Measurements from ENCODE around the gene MYMX. TPM values are rescaled to one million over a fixed set of nuclear protein-coding genes. Genes with fewer than 3 reads are reported as not detected.
A peak's percentile ranks its signal among the peaks of the same experiment; 100 is the strongest.

MYMX gene
- total and polyA plus RNA-seq, 4 donors, result 0.21 TPM; not detected in 3

GRCh38 chr6:44227148-44227793 is 10.5 kb downstream of the MYMX start:
- ATAC-seq (ENCODE audit: insufficient read depth, low FRiP score) (no peak), DNase-seq (no peak)
- no peak overlapping the region for H3K4me3 ChIP-seq
- H3K9me3 ChIP-seq (ENCODE audit: control insufficient read depth in 4 of 4, insufficient read depth in 3 of 4, low read length in 3 of 4), result no peaks in the 10 kb centered on the region
- peaks cover 8 to 24% (median 15%) of the 10 kb centered on the region in 5 donors for H3K4me1 ChIP-seq (ENCODE audit: control insufficient read depth in 5 of 5, insufficient read depth in 5 of 5, low read length in 5 of 5)
- H3K27ac ChIP-seq (ENCODE audit: low read depth in 1 of 2, low read length in 1 of 2), result peak overlapping the region; percentile 9 to 87
- H3K36me3 ChIP-seq (ENCODE audit: control insufficient read depth in 4 of 4, insufficient read depth in 4 of 4, low read length in 4 of 4), result peaks cover 0 to 16% (median 1%) of the 10 kb centered on the region in 4 donors
- no peak overlapping the region for H3K9ac ChIP-seq (ENCODE audit: insufficient read depth in 1 of 2, low read length in 2 of 2)
- TF ChIP-seq CTCF (IDR thresholded peaks at IDR 0.05; ENCODE audit: control extremely low read depth, extremely low read depth), result no peak
- WGBS, 2 donors, result 81 to 91% methylated on average over 7 of the region's 7 CpGs
- no peaks in the 10 kb centered on the region for H3K27me3 ChIP-seq (ENCODE audit: control insufficient read depth in 3 of 3, insufficient read depth in 3 of 3, low read length in 2 of 3)

- DNase-seq, result no peak
- H3K4me1 ChIP-seq (ENCODE audit: control insufficient read depth in 5 of 5, insufficient read depth in 5 of 5, low read length in 5 of 5), result peaks cover 7 to 19% (median 10%) of the 10 kb centered on the region in 5 donors
- 81 to 85% methylated on average over 6 of the region's 6 CpGs for WGBS, 2 donors
- H3K9ac ChIP-seq (ENCODE audit: insufficient read depth in 1 of 2, low read length in 2 of 2), result no peak overlapping the region
- peak overlapping the region in 1 of 2 donors; percentile 87 for H3K27ac ChIP-seq (ENCODE audit: low read depth in 1 of 2, low read length in 1 of 2)
- no peaks in the 10 kb centered on the region for H3K27me3 ChIP-seq (ENCODE audit: control insufficient read depth in 3 of 3, insufficient read depth in 3 of 3, low read length in 2 of 3)
- H3K36me3 ChIP-seq (ENCODE audit: control insufficient read depth in 4 of 4, insufficient read depth in 4 of 4, low read length in 4 of 4), result peaks cover 0 to 20% (median 1%) of the 10 kb centered on the region in 4 donors
- no peak for TF ChIP-seq CTCF (IDR thresholded peaks at IDR 0.05; ENCODE audit: control extremely low read depth, extremely low read depth)
- no peak for ATAC-seq (ENCODE audit: insufficient read depth, low FRiP score)
- no peaks in the 10 kb centered on the region for H3K9me3 ChIP-seq (ENCODE audit: control insufficient read depth in 4 of 4, insufficient read depth in 3 of 4, low read length in 3 of 4)
- H3K4me3 ChIP-seq, result no peak overlapping the region
These were observed 11.3 kb downstream of the MYMX start for GRCh38 chr6:44228031-44228430.

GRCh38 chr6:44228433-44228832 is 11.7 kb downstream of the MYMX start:
- TF ChIP-seq CTCF (IDR thresholded peaks at IDR 0.05; ENCODE audit: control extremely low read depth, extremely low read depth), result no peak
- peaks cover 0 to 20% (median 1%) of the 10 kb centered on the region in 4 donors for H3K36me3 ChIP-seq (ENCODE audit: control insufficient read depth in 4 of 4, insufficient read depth in 4 of 4, low read length in 4 of 4)
- peaks cover 6 to 17% (median 10%) of the 10 kb centered on the region in 5 donors for H3K4me1 ChIP-seq (ENCODE audit: control insufficient read depth in 5 of 5, insufficient read depth in 5 of 5, low read length in 5 of 5)
- H3K4me3 ChIP-seq, result no peak overlapping the region
- no peak overlapping the region for H3K9ac ChIP-seq (ENCODE audit: insufficient read depth in 1 of 2, low read length in 2 of 2)
- H3K27me3 ChIP-seq (ENCODE audit: control insufficient read depth in 3 of 3, insufficient read depth in 3 of 3, low read length in 2 of 3), result no peaks in the 10 kb centered on the region
- H3K9me3 ChIP-seq (ENCODE audit: control insufficient read depth in 4 of 4, insufficient read depth in 3 of 4, low read length in 3 of 4), result no peaks in the 10 kb centered on the region
- no peak for ATAC-seq (ENCODE audit: insufficient read depth, low FRiP score)
- WGBS, 2 donors, result 98 to 99% methylated on average over 7 of the region's 7 CpGs
- H3K27ac ChIP-seq (ENCODE audit: low read depth in 1 of 2, low read length in 1 of 2), result peak overlapping the region in 1 of 2 donors; percentile 87
- no peak for DNase-seq
